GM21360 (cell line): Measurements from ENCODE around the gene BUD13.
"Not testable (repeated sequence)": the region's sequence is repeated elsewhere in the genome, so short reads cannot be mapped to it uniquely, and the experiment has no call there.

Experiments
- ATAC-seq: cut with Tn5 transposase; IDR thresholded peaks from one replicate; pipeline ENCODE4 v1.9.1; 2021; ENCODE audit warnings: mild to moderate bottlenecking, moderate library complexity; ENCODE audit not compliant: unreplicated experiment

The BUD13 gene

GRCh38 chr11:116772443-116773202 lies at the start of gene BUD13:
Gene BUD13 (minus strand): TSS chr11:116772987. CDS start chr11:116772964, 23 bp downstream.
- ATAC-seq: peak; percentile 86

- ATAC-seq: no peak
Measured at GRCh38 chr11:116822575-116822974, 49.8 kb upstream of the BUD13 start.

GRCh38 chr11:116821050-116821918 lies 48.5 kb upstream of the BUD13 start:
- no peak for ATAC-seq

GRCh38 chr11:116819049-116819448 lies 46.3 kb upstream of the BUD13 start:
- no peak for ATAC-seq

- no peak for ATAC-seq
Measured at GRCh38 chr11:116814502-116814901, 41.7 kb upstream of the BUD13 start.

GRCh38 chr11:116813781-116814471 lies 41.1 kb upstream of the BUD13 start:
- ATAC-seq: no peak

- ATAC-seq: no peak
Measured at GRCh38 chr11:116813170-116813569, 40.4 kb upstream of the BUD13 start.

- no peak for ATAC-seq
Measured at GRCh38 chr11:116812109-116812508, 39.3 kb upstream of the BUD13 start.

GRCh38 chr11:116811194-116811593 lies 38.4 kb upstream of the BUD13 start:
- no peak for ATAC-seq

GRCh38 chr11:116808262-116809175 lies 35.7 kb upstream of the BUD13 start:
- ATAC-seq: no peak

- no peak for ATAC-seq
Measured at GRCh38 chr11:116807601-116808261, 34.9 kb upstream of the BUD13 start.

- ATAC-seq: no peak
Measured at GRCh38 chr11:116804001-116804400, 31.2 kb upstream of the BUD13 start.

- ATAC-seq: not testable (repeated sequence)
Measured at GRCh38 chr11:116801662-116802061, 28.9 kb upstream of the BUD13 start.

- no peak for ATAC-seq
Measured at GRCh38 chr11:116800610-116801009, 27.8 kb upstream of the BUD13 start.

- no peak for ATAC-seq
Measured at GRCh38 chr11:116798368-116798767, 25.6 kb upstream of the BUD13 start.

- no peak for ATAC-seq
Measured at GRCh38 chr11:116797816-116798215, 25.0 kb upstream of the BUD13 start.

GRCh38 chr11:116796548-116796947 lies 23.8 kb upstream of the BUD13 start:
- ATAC-seq: no peak

- no peak for ATAC-seq
Measured at GRCh38 chr11:116794851-116795250, 22.1 kb upstream of the BUD13 start.

- no peak for ATAC-seq
Measured at GRCh38 chr11:116793772-116794097, 20.9 kb upstream of the BUD13 start.
